GM18505 (cell line): Measurements from ENCODE around the gene CRACDL.

Experiments
- ATAC-seq: cut with Tn5 transposase; IDR thresholded peaks from one replicate; pipeline ENCODE4 v1.9.1; 2021; ENCODE audit not compliant: unreplicated experiment
- POLR2A ChIP-seq: IDR thresholded peaks from 4 replicates; pipeline ENCODE4 v1.6.1; 2011; ENCODE audit warnings: borderline replicate concordance; ENCODE audit not compliant: insufficient read depth, insufficient read length; ENCODE audit errors: extremely low read depth

The CRACDL gene

DNA sequence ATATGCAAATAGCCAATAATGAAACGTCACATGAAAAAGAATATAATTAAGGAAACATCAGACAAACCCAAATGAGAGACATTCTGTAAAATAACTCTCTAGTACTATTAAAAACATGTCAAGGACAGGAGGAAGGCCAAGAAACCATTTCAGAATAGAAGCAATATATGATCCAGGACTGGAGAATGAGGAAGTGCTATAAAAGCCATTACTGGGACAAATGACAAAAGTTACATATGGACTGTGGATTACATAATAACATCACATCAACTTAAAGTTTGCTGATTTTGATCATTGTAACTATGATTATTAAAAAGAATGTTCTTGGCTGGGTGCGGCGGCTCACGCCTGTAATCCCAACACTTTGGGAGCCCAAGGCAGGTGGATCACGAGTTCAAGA lies 81.3 kb downstream of the CRACDL start:
- no peak for ATAC-seq
- no peak for TF ChIP-seq POLR2A

DNA sequence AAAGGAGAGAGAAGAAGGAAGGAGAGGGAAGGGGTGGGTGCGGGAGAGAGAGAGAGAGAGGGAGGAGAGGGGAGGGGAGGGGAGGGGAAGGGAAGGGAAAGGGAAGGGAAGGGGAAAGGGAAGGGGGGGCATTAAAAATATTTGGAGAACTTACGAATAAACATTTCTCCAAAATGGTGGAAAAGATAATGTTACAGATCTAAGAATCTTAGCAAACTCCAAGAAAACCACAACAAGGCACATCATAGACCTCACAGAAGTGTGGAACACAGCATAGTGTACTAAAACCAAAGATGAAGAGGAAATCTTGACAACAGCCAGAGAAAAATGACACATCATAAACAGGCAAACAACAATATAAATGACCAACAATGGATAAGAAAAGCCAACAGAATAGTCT lies 83.1 kb downstream of the CRACDL start:
- no peak for ATAC-seq
- no peak for TF ChIP-seq POLR2A

DNA sequence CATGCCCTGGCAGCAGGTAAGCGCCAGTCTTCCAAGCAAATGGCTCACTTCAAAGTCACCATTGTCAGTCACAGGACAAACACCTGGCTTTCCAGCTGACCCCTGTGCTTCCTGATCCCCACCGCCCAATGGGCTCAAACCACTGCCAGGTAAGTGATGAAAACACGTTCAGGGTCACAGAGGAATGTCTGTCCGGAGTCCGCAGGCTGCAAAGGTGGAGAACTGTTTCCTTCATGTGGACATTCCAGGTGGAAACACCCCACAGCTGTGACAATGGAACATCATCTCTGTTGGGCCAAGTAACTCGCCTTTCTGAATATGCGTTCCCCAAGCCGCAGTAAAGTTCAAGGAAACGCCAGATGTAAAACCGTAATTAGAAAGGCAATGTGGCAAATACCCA lies 86.0 kb downstream of the CRACDL start:
- no peak for TF ChIP-seq POLR2A

GRCh38 chr2:98849113-98849512 lies 86.9 kb downstream of the CRACDL start:
- no peak for ATAC-seq
- TF ChIP-seq POLR2A, result no peak

More for the DNA sequence above, 86.0 kb downstream of the CRACDL start:
- no peak for ATAC-seq

DNA sequence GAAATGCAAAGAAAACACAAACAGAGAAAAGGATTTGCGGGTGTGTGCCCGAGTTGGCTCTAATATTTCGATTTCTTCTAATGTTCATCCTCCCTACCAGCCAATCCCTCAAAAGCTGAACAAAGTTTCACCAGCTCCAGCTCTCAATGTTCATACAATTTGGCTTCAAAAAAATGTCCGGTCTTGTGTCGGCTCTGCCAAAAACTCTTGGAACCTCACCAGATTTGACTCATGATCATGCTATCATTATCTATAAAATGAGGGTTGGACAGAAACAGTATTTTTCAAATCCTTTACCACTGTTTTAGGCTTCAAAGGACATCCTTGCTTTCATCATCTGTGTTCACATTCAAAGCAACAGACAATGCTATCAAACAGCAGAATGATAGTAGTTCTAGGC lies 88.2 kb downstream of the CRACDL start:
- no peak for ATAC-seq
- no peak for TF ChIP-seq POLR2A

DNA sequence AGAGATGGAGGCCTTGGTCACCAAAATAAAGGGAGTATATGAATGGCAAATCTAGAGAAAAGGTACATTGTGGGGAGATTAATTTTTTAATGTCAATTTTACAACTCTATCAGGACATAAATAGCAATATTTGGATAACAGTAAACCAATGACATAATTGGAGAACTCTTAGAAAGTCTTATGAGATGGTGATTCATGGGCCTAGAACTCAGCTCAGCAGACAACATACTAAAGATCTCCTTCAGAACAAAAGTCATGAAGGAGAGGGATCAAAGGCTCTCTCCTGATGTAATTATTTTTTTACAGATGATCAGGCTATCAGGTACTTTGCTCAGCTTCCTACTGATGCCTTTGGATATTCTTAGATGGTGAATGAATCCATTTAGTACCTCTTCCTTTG lies 90.0 kb downstream of the CRACDL start:
- no peak for ATAC-seq
- TF ChIP-seq POLR2A, result no peak

DNA sequence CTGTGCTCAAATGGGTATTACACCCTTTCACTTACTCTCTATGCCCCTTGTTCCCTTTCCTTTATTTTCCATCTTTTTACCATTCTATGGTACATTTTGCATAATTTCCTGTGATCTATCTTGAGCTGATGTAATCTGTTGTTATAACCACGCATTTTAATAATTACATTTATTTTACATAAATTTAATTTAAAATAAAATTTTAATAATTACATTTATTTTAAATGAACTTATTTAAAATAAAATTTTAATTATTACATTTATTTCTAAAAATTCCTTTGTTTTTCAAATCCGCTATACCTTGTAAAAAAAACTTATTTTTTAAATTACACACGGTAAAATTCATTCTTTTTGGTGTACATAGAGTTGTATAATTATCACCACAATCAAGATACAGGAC lies 93.9 kb downstream of the CRACDL start:
- ATAC-seq, result no peak
- no peak for TF ChIP-seq POLR2A

DNA sequence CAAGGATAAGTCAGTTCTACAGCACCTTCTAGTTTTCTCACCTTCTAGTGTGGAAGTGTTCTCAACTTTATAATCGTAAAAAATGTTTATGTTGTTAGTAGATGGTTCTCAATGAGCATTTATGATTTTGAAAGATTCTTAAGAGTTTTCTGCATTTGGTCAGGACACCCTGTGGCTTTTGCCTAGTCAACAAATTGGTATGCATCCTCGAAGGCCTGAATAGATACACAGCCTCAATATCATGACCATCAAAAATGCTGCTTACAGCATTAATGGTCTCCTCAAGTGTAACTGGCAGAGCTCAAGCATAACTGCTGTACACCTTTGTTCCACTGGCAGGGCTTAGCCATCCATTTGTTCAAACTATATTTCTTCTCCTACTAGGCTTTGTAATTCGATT lies 96.7 kb downstream of the CRACDL start:
- ATAC-seq, result no peak
- TF ChIP-seq POLR2A, result no peak

DNA sequence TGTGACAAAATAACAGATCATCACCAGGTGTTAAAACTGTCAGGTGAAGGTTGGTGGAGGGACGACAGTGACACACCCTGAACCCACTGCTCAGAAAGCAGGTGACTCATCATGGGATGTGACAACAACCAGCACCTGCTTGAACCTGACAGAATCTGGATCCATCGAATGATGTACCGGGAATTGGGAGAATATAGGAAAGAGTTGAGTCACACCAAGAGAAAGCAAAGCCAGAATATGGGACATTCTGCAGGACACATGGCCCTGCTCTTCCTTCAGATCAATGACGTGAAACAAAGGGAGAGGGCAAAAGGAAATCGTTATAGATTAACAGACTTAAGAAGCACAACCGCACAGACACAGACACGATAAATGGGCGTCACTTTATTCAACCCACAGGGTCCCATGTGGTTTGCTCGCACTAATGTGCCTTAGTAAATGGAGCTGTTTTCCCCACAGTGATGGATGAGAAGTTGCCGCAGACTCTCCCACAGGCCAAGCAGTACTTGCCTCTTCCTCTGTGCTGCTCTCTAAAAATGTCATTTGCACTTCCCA lies 100.1 kb downstream of the CRACDL start:
- TF ChIP-seq POLR2A, result no peak
- ATAC-seq, result no peak

GRCh38 chr2:98833917-98834263 lies 102.1 kb downstream of the CRACDL start:
- no peak for TF ChIP-seq POLR2A
- ATAC-seq, result no peak

DNA sequence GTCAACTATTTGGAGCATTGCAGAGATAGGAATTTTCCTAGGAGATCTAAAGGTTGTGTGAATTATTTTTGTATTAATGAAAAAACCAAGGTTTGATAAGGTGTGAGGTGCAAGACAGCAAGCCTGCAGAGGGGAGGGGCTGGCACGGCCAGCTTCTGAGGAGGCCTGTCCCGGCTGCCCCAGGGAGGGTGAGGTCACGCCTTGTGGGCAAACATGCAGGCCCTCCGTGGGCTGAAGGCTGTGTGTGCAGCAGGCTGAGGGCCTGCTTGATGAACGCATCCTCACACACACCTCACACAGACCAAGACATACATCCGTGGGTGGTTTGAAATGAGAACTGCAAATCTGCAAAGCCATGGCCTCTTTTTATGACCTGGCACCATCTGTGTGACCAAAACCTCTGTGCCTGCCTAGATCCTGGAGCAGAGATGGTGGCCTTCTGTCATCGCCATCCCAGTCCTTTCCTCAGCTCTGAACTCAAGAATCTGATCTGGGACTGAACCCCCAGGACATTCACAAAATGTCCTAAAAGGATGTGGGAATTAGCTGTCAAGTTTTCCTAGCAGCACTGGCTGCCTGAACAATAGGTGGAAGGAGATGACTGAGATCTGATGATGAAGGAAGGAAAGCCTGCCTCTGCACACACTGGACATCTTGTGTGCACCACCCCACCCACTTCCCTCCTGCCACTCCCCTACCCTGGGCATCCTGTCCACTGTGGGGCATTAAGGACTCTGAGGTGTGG lies 102.7 kb downstream of the CRACDL start:
- no peak for TF ChIP-seq POLR2A
- ATAC-seq, result no peak

- no peak for ATAC-seq
- no peak for TF ChIP-seq POLR2A
These were observed 103.9 kb downstream of the CRACDL start for GRCh38 chr2:98832172-98832571.

DNA sequence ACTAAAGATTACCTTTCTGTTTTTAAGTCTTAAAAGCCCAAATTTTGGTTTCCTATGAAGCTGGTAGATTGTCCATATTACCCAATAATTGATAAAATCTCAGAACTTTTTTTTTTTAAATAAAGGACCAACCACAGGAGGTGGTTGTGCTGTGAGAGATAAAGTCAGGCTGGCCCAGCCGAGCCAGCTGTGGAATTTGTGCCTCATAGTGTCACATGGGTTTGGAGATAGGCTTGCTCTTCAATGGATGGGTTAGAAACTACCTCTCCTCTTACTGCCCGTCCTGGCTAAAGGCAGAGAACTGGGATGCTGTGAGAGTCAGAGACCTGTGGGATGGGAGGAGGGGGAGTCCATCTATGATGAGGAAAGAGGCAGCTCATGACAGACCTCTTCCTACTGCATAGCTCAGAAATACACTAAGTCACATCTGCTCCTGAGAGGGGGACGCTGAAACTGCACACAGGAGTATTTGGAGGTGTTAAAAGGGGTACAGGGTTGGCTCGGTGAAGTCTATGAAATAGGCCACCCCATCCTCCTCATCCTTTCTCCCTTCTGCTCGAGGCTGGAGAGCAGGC lies 105.4 kb downstream of the CRACDL start:
- no peak for ATAC-seq
- TF ChIP-seq POLR2A, result no peak

DNA sequence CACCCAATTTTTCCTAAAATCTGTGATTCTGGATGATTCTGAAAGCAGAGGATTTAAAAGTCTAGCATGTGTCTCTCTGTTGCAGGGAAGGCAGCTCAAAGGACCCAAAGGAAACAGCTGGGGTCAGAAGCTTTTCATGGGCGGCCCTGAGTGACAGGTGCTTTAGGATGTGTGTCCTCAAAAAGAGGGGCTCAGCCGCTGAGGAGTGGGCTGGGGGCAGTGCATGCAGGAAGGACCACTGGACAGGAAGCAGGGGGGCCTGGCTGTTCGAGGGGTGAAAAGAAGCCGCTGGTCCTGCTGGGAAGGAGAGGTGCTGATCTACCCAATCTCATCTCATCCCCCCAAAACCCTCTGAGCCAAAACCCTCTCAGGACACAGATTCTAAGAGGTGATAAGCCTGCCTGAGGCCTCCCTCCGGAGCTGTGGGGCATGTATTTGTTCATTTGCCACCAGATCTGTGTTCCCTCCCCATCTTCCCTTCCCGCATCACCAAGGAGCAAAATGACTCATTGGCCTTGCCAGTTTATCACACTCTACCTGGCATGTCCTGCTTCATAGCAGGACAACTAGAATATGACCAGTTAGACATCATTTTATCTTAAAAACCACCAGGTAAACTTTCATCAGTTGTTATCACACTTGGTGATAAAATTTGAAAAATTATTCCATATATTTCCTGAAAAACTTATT lies 106.3 kb downstream of the CRACDL start:
- no peak for ATAC-seq
- no peak for TF ChIP-seq POLR2A
